SH-SY5Y (cell line): Measurements from ENCODE around the gene BET1.

Experiments
- GATA2 ChIP-seq: IDR thresholded peaks from 2 replicates; pipeline ENCODE4 v1.6.1; 2011; ENCODE audit warnings: mild to moderate bottlenecking, low read depth, low read length
- GATA3 ChIP-seq: IDR thresholded peaks from 2 replicates; pipeline ENCODE4 v1.6.1; 2011; ENCODE audit warnings: low read depth, mild to moderate bottlenecking, low read length, moderate library complexity

BET1 gene

GRCh38 chr7:94004024-94004951 is at the start of gene BET1:
TSS of gene BET1 (minus strand) at chr7:94004355. CDS start at chr7:94004216, 139 bp downstream.
- TF ChIP-seq GATA2 (no peak), GATA3 (no peak)

GRCh38 chr7:94053532-94053931 is 49.4 kb upstream of the BET1 start:
- TF ChIP-seq GATA2 (no peak), GATA3 (no peak)

GRCh38 chr7:94052398-94053180 is 48.4 kb upstream of the BET1 start:
- TF ChIP-seq GATA2 (no peak), GATA3 (no peak)

- TF ChIP-seq GATA2 (no peak), GATA3 (no peak)
These were observed 45.9 kb upstream of the BET1 start for GRCh38 chr7:94050046-94050445.

GRCh38 chr7:94049615-94050014 is 45.5 kb upstream of the BET1 start:
- TF ChIP-seq GATA2 (no peak), GATA3 (no peak)

- TF ChIP-seq GATA3 = no peak
- TF ChIP-seq GATA2 = no peak
These were observed 44.6 kb upstream of the BET1 start for GRCh38 chr7:94048755-94049154.

GRCh38 chr7:94047956-94048355 is 43.8 kb upstream of the BET1 start:
- TF ChIP-seq GATA2 (no peak), GATA3 (no peak)

- TF ChIP-seq GATA3 = no peak
- no peak for TF ChIP-seq GATA2
These were observed 41.4 kb upstream of the BET1 start for GRCh38 chr7:94045581-94045980.

- no peak for TF ChIP-seq GATA2
- no peak for TF ChIP-seq GATA3
These were observed 40.7 kb upstream of the BET1 start for GRCh38 chr7:94044806-94045205.

- no peak for TF ChIP-seq GATA3
These were observed 39.1 kb upstream of the BET1 start for GRCh38 chr7:94043299-94043698.

- TF ChIP-seq GATA2 (no peak), GATA3 (no peak)
These were observed 38.2 kb upstream of the BET1 start for GRCh38 chr7:94042381-94042780.

- TF ChIP-seq GATA2 (no peak), GATA3 (no peak)
These were observed 37.4 kb upstream of the BET1 start for GRCh38 chr7:94041529-94041928.

GRCh38 chr7:94040254-94040653 is 36.1 kb upstream of the BET1 start:
- TF ChIP-seq GATA3 = no peak
- no peak for TF ChIP-seq GATA2

- TF ChIP-seq GATA3 = no peak
- no peak for TF ChIP-seq GATA2
These were observed 35.3 kb upstream of the BET1 start for GRCh38 chr7:94039368-94040035.

- TF ChIP-seq GATA2 (no peak), GATA3 (no peak)
These were observed 27.7 kb upstream of the BET1 start for GRCh38 chr7:94031865-94032264.
